ENCODE results near the gene PLEKHB2.

The PLEKHB2 gene

DNA sequence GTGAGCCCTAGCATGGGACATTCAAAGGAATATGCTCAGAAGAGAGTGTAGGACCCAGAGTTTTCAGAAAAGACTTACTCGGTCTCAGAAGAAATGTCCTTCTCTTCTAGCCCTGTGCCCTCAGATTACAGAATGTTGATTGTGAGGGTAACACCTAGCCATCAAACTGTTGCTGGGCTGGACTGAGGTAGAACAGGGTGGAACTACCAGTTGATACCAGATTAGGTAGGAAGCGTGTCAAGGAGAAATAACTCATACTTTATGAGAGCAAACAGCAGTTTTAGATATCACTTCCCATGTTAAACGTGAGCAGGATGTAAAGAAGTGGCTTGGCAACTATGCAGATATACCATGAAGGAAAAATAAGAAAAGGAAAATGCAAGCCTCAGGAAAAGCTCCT lies 22.8 kb downstream of the PLEKHB2 start:
- DNase-seq (ENCODE audit: low spot score) = no peak
- TF ChIP-seq CTCF (IDR thresholded peaks at IDR 0.05; ENCODE audit: extremely low read depth, missing control alignments) = no peak

DNA sequence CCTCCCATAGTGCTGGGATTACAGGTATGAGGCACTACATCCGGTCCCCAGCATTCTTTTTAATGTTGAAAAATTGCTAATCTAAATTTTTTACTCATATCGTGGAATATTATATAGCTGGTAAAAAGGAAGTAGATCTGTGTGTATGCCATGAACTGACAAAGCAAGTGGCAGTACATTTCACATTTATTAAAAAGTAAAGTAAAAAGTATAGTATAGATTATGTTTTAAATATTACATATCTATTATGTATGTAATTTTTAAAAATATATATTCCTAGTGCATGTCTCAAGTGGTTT lies 25.1 kb downstream of the PLEKHB2 start:
- no peak for DNase-seq (ENCODE audit: low spot score)
- TF ChIP-seq CTCF (IDR thresholded peaks at IDR 0.05; ENCODE audit: extremely low read depth, missing control alignments) = no peak

- TF ChIP-seq CTCF (IDR thresholded peaks at IDR 0.05; ENCODE audit: extremely low read depth, missing control alignments) = no peak
- no peak for DNase-seq (ENCODE audit: low spot score)
Observed at GRCh38 chr2:131132729-131133128, 27.6 kb downstream of the PLEKHB2 start.

DNA sequence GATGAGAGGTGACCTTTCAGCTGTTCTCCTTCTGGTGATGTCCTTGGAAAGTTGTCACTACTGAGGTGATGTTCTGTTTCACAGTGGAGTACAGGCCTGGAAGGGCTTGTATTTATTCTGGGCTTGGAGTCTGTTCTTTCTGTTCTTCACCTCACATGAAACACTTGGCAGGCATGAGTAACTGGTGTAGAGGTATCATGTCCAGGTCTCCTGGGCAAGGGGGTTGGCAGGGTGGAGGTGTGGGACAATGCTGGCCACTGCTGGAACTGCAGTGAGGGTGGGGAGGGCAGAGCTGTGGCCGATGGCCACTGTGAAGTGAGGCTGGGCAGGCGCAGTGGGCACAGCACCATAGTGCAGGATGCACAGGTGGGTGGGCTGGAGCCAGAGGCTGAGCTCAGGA lies 35.4 kb downstream of the PLEKHB2 start:
- DNase-seq (ENCODE audit: low spot score) = no peak
- no peak for TF ChIP-seq CTCF (IDR thresholded peaks at IDR 0.05; ENCODE audit: extremely low read depth, missing control alignments)

DNA sequence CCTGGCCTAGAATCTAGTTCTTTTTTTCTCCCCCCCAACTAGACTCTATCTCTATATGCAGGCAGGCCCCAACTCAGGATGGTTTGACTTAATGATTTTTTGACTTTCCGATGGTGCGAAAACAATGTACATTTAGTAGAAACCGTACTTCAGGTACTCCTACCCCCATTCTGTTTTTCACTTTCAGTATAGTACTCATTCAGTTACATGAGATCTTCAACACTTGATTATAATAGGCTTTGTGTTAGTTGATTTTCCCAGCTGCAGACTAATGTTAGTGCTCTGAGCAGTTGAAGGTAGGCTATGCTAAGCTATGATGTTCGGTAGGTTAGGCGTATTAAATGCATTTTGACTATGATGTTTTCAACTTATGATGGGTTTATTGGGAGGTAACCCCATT lies 37.7 kb downstream of the PLEKHB2 start:
- no peak for DNase-seq (ENCODE audit: low spot score)
- no peak for TF ChIP-seq CTCF (IDR thresholded peaks at IDR 0.05; ENCODE audit: extremely low read depth, missing control alignments)

DNA sequence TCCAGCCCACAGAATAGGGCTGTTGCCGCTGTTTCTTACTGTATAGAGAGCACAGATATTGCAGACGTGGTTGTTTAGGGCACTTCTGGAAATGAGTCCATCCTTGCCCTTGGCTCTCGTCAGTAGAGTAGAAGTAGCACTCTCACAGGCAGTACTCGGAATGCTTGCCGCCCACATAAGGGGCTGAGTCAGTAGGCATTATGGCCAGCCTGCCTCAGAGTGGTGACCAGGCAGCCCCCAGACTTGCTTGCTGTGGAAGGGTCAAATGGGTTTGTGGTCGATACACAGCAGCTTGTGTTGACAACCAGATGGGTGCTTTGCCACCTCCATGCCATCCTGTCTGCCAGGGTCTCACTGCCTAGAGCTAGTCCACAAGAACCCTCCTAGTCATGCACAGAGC lies 38.7 kb downstream of the PLEKHB2 start:
- no peak for DNase-seq (ENCODE audit: low spot score)
- TF ChIP-seq CTCF (IDR thresholded peaks at IDR 0.05; ENCODE audit: extremely low read depth, missing control alignments) = no peak

DNA sequence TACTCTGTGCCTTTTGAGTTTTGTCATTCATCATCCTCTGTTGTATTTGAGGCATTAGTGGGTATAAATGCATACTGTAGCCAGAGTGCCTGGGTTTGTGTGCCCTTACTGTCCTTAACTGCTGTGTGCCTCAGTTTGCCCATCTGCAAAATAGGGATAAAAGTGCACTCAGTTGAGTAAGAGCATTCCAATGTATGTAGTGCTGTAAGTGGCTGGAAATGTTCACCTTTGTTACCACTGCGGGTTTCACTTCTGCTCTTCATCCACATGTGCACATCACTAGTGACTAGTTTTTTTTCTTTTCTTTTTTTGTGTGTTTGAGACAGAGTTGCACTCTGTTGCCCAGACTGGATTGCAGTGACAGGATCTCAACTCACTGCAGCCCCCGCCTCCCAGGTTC lies 39.9 kb downstream of the PLEKHB2 start:
- no peak for TF ChIP-seq CTCF (IDR thresholded peaks at IDR 0.05; ENCODE audit: extremely low read depth, missing control alignments)
- no peak for DNase-seq (ENCODE audit: low spot score)

- DNase-seq (ENCODE audit: low spot score) = no peak
- TF ChIP-seq CTCF (IDR thresholded peaks at IDR 0.05; ENCODE audit: extremely low read depth, missing control alignments) = no peak
Observed at GRCh38 chr2:131146231-131146630, 41.1 kb downstream of the PLEKHB2 start.
